H9 (cell line): ENCODE data around the gene UBAC1. TPM values are rescaled to one million over a fixed set of nuclear protein-coding genes. Genes with fewer than 3 reads are reported as not detected.

ENCODE experiments used
- DNase-seq: peaks from one replicate; pipeline ENCODE4 v3.0.0-alpha.2; 2017
- H2AFZ ChIP-seq: one replicate; pipeline ENCODE4 v1.6.1; 2013; ENCODE audit warnings: mild to moderate bottlenecking, low read length, control low read depth, moderate library complexity
- H2AK5ac ChIP-seq: 2 replicates; pipeline ENCODE4 v1.6.1; 2013; ENCODE audit warnings: low read length, control low read depth, mixed read lengths; ENCODE audit not compliant: insufficient read length
- H2BK120ac ChIP-seq: one replicate; pipeline ENCODE4 v1.6.1; 2013; ENCODE audit warnings: low read depth, mild to moderate bottlenecking, low read length, control low read depth, inconsistent platforms; ENCODE audit not compliant: poor library complexity, severe bottlenecking
- H2BK12ac ChIP-seq: 2 replicates; pipeline ENCODE4 v1.6.1; 2013; ENCODE audit warnings: low read length, control low read depth, mixed read lengths, low read depth; ENCODE audit not compliant: insufficient read length
- H2BK15ac ChIP-seq: 2 replicates; pipeline ENCODE4 v1.6.1; 2013; ENCODE audit warnings: low read depth, low read length, control low read depth
- H2BK20ac ChIP-seq: one replicate; pipeline ENCODE4 v1.6.1; 2013; ENCODE audit warnings: low read depth, mild to moderate bottlenecking, low read length, control low read depth, inconsistent platforms; ENCODE audit not compliant: poor library complexity, severe bottlenecking
- H2BK5ac ChIP-seq: 2 replicates; pipeline ENCODE4 v1.6.1; 2013; ENCODE audit warnings: low read length, control low read depth, mixed read lengths; ENCODE audit not compliant: insufficient read length
- H3K14ac ChIP-seq: 2 replicates; pipeline ENCODE4 v1.6.1; 2013; ENCODE audit warnings: low read length, control low read depth; ENCODE audit not compliant: insufficient read depth
- H3K18ac ChIP-seq: 2 replicates; pipeline ENCODE4 v1.6.1; 2013; ENCODE audit warnings: low read depth, mild to moderate bottlenecking, mixed read lengths, low read length, control low read depth; ENCODE audit not compliant: insufficient read length
- H3K23ac ChIP-seq: 2 replicates; pipeline ENCODE4 v1.6.1; 2013; ENCODE audit warnings: low read length, control low read depth, mixed read lengths, low read depth; ENCODE audit not compliant: insufficient read length
- H3K23me2 ChIP-seq: 2 replicates; pipeline ENCODE4 v1.6.1; 2013; ENCODE audit warnings: low read depth, mild to moderate bottlenecking, mixed read lengths, low read length, control low read depth; ENCODE audit not compliant: insufficient read length, poor library complexity, severe bottlenecking
- H3K27ac ChIP-seq: 2 replicates; pipeline ENCODE4 v1.5.1; 2013; ENCODE audit warnings: low read length, control low read depth, mixed read lengths, low read depth; ENCODE audit not compliant: insufficient read length
- H3K27me3 ChIP-seq: 2 replicates; pipeline ENCODE4 v1.6.1; 2013; ENCODE audit warnings: low read length, control low read depth, inconsistent platforms; ENCODE audit not compliant: insufficient read depth
- H3K4ac ChIP-seq: 2 replicates; pipeline ENCODE4 v1.6.1; 2013; ENCODE audit warnings: low read depth, mild to moderate bottlenecking, control low read depth, inconsistent platforms, low read length, moderate library complexity
- H3K4me1 ChIP-seq: 2 replicates; pipeline ENCODE4 v1.6.1; 2013; ENCODE audit warnings: low read length, control low read depth, inconsistent platforms; ENCODE audit not compliant: insufficient read depth
- H3K4me2 ChIP-seq: 2 replicates; pipeline ENCODE4 v1.6.1; 2013; ENCODE audit warnings: low read length, control low read depth, mixed read lengths; ENCODE audit not compliant: insufficient read length, insufficient read depth
- H3K56ac ChIP-seq: 2 replicates; pipeline ENCODE4 v1.6.1; 2013; ENCODE audit warnings: low read depth, mild to moderate bottlenecking, mixed read lengths, low read length, control low read depth; ENCODE audit not compliant: insufficient read length
- H3K79me1 ChIP-seq: 2 replicates; pipeline ENCODE4 v1.6.1; 2013; ENCODE audit warnings: low read depth, mild to moderate bottlenecking, moderate library complexity, low read length, control low read depth, inconsistent platforms; ENCODE audit not compliant: insufficient read depth, poor library complexity, severe bottlenecking
- H3K79me2 ChIP-seq: 2 replicates; pipeline ENCODE4 v1.6.1; 2013; ENCODE audit warnings: low read length, control low read depth, inconsistent platforms; ENCODE audit not compliant: insufficient read depth
- H3K9ac ChIP-seq: 2 replicates; pipeline ENCODE4 v1.6.1; 2013; ENCODE audit warnings: low read length, control low read depth, mixed read lengths; ENCODE audit not compliant: insufficient read length; ENCODE audit errors: extremely low read depth
- H3K9me3 ChIP-seq: one replicate; pipeline ENCODE4 v1.6.1; 2013; ENCODE audit warnings: low read depth, low read length, inconsistent platforms; ENCODE audit not compliant: control insufficient read depth
- H3T11ph ChIP-seq: one replicate; pipeline ENCODE4 v1.6.1; 2013; ENCODE audit warnings: mild to moderate bottlenecking, low read length, control low read depth, inconsistent platforms
- H4K20me1 ChIP-seq: one replicate; pipeline ENCODE4 v1.6.1; 2013; ENCODE audit not compliant: control insufficient read depth, insufficient read length, insufficient read depth
- H4K5ac ChIP-seq: 2 replicates; pipeline ENCODE4 v1.6.1; 2013; ENCODE audit warnings: low read depth, mild to moderate bottlenecking, mixed read lengths, low read length, control low read depth; ENCODE audit not compliant: insufficient read length
- H4K8ac ChIP-seq: replicated peaks from 2 replicates; pipeline ENCODE4 v1.6.1; 2013; ENCODE audit warnings: low read length, control low read depth, mixed read lengths, low read depth; ENCODE audit not compliant: insufficient read length
- H4K91ac ChIP-seq: 2 replicates; pipeline ENCODE4 v1.6.1; 2013; ENCODE audit warnings: low read depth, mild to moderate bottlenecking, moderate library complexity, mixed read lengths, low read length, control low read depth; ENCODE audit not compliant: insufficient read length
- H3K27ac Mint-ChIP-seq, 3 experiments: 2 replicates in 2 of 3; 3 replicates in 1 of 3; pipeline ENCODE4 v1.8.0; 2020 to 2021; ENCODE audit warnings: mixed read lengths in 3 of 3, mild to moderate bottlenecking in 1 of 3, moderate library complexity in 1 of 3
- H3K27me3 Mint-ChIP-seq: 2 replicates; pipeline ENCODE4 v1.8.0; 2021; ENCODE audit warnings: low read depth, mild to moderate bottlenecking, moderate library complexity, mixed read lengths
- H3K36me3 Mint-ChIP-seq, 3 experiments: 2 replicates in 2 of 3; 3 replicates in 1 of 3; pipeline ENCODE4 v1.8.0; 2020 to 2021; ENCODE audit warnings: low read depth in 3 of 3, mixed read lengths in 3 of 3; ENCODE audit not compliant: insufficient read depth in 1 of 3
- H3K4me1 Mint-ChIP-seq, 2 experiments: 2 replicates each; pipeline ENCODE4 v1.8.0; 2020; ENCODE audit warnings: mixed read lengths in 2 of 2
- H3K4me3 Mint-ChIP-seq, 2 experiments: 2 replicates in 1 of 2; 3 replicates in 1 of 2; pipeline ENCODE4 v1.8.0; 2020 to 2021; ENCODE audit warnings: mild to moderate bottlenecking in 2 of 2, mixed read lengths in 2 of 2, moderate library complexity in 1 of 2
- H3K9me3 Mint-ChIP-seq, 2 experiments: 2 replicates in 1 of 2; 3 replicates in 1 of 2; pipeline ENCODE4 v1.8.0; 2020; ENCODE audit warnings: mild to moderate bottlenecking in 2 of 2, mixed read lengths in 2 of 2, moderate library complexity in 1 of 2
- WGBS: extraction: QIAGEN DNeasy Blood & Tissue Kit; methylation state at CpG from one replicate; pipeline ENCODE4 v1.1.7; 2013; ENCODE audit warnings: missing lambda C conversion rate, low lambda C conversion rate, mixed read lengths; ENCODE audit not compliant: insufficient read length; ENCODE audit errors: extremely low coverage; 5-methylcytosine and 5-hydroxymethylcytosine counted together
- total RNA-seq: library from RNA; stranded (reverse); gene quantifications from 2 replicates; pipeline ENCODE4 v1.2.1, GENCODE V29; 2021
- TF ChIP-seq, protein P1 (sequence below): fragments of 200-600 bp; sonication (generic); conservative IDR thresholded peaks from 3 replicates; pipeline ENCODE4 v1.8.0; 2021; ENCODE audit warnings: antibody characterized with exemption, mild to moderate bottlenecking

The UBAC1 gene
- total RNA-seq, 1 experiment from 2014 or later, result 47.5 TPM

GRCh38 chr9:135955934-135956801, 5.0 kb downstream of the UBAC1 start:
- no peak for DNase-seq
- H3K79me1 ChIP-seq, result peaks cover 2% of the 10 kb centered on the region
- H3K27me3 Mint-ChIP-seq, result no peaks in the 10 kb centered on the region
- H3K9ac ChIP-seq, result no peak overlapping the region
- no peak overlapping the region for H2BK5ac ChIP-seq
- no peak overlapping the region for H2BK12ac ChIP-seq
- H3K27ac Mint-ChIP-seq, result peak overlapping the region in 2 of 3 experiments; percentile 63 to 89; a peak in 5 of 7 replicates
- H3K4ac ChIP-seq, result no peak overlapping the region
- H3K23me2 ChIP-seq, result peaks cover 5% of the 10 kb centered on the region
- H4K91ac ChIP-seq, result no peak overlapping the region
- no peak overlapping the region for H3K27ac ChIP-seq
- no peak overlapping the region for H3T11ph ChIP-seq
- H3K4me1 Mint-ChIP-seq, result peaks cover 7 to 9% of the 10 kb centered on the region in 2 experiments
- H3K23ac ChIP-seq, result no peak overlapping the region
- H4K20me1 ChIP-seq, result no peaks in the 10 kb centered on the region
- no peak overlapping the region for H3K4me3 Mint-ChIP-seq
- H2BK120ac ChIP-seq, result no peak overlapping the region
- H2BK15ac ChIP-seq, result no peak overlapping the region
- H4K5ac ChIP-seq, result no peak overlapping the region
- H2AK5ac ChIP-seq, result no peak overlapping the region
- TF ChIP-seq, protein P1, sequence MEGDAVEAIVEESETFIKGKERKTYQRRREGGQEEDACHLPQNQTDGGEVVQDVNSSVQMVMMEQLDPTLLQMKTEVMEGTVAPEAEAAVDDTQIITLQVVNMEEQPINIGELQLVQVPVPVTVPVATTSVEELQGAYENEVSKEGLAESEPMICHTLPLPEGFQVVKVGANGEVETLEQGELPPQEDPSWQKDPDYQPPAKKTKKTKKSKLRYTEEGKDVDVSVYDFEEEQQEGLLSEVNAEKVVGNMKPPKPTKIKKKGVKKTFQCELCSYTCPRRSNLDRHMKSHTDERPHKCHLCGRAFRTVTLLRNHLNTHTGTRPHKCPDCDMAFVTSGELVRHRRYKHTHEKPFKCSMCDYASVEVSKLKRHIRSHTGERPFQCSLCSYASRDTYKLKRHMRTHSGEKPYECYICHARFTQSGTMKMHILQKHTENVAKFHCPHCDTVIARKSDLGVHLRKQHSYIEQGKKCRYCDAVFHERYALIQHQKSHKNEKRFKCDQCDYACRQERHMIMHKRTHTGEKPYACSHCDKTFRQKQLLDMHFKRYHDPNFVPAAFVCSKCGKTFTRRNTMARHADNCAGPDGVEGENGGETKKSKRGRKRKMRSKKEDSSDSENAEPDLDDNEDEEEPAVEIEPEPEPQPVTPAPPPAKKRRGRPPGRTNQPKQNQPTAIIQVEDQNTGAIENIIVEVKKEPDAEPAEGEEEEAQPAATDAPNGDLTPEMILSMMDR, result no peak
- no peak overlapping the region for H4K8ac ChIP-seq
- WGBS, result no CpG with 5 or more reads among the region's 32 CpGs
- H3K9me3 Mint-ChIP-seq, result no peaks in the 10 kb centered on the region
- peaks cover 15% of the 10 kb centered on the region; the same call in 1 of the 2 replicates for H3K79me2 ChIP-seq
- no peak overlapping the region for H3K4me2 ChIP-seq
- H3K4me1 ChIP-seq, result no peaks in the 10 kb centered on the region; the same call in 1 of the 2 replicates
- no peaks in the 10 kb centered on the region for H3K27me3 ChIP-seq
- no peak overlapping the region for H3K14ac ChIP-seq
- H3K36me3 Mint-ChIP-seq, result peaks cover 9 to 34% (median 34%) of the 10 kb centered on the region in 3 experiments; a peak in 6 of 7 replicates
- no peak overlapping the region for H2AFZ ChIP-seq
- no peak overlapping the region for H3K18ac ChIP-seq
- no peaks in the 10 kb centered on the region for H3K9me3 ChIP-seq
- H3K56ac ChIP-seq, result no peak overlapping the region
- H2BK20ac ChIP-seq, result no peak overlapping the region
